Activated naive CD4-positive, alpha-beta T cell treated with Interleukin-2 at 50 U/mL for 16 hours (primary cell): ENCODE results near the gene TNFAIP2.
"Not testable (repeated sequence)": the region's sequence is repeated elsewhere in the genome, so short reads cannot be mapped to it uniquely, and the experiment has no call there.

Experiments used
- DNase-seq: peaks from one replicate; pipeline ENCODE4 v3.0.0-alpha.2; 2020

TNFAIP2 gene

DNA sequence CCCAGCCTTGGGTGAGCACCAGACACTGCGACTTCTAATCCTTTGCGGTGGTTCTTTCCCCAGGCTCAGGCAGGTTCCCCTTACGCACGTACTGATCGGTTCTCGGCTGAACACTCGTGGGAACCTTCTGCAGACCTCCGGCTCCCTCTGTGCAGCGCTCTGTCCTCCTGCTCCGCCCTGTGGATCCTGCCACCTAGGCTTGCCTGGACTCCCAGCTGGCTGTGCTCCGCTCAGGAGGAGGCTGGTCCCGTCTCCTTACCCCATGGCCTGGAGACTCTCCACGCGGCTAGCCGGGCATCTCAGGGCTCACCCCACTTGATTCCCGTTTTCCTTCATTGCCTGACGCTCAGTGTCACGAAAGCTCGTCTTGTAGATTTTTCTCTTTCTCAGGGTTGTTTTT is 34.7 kb downstream of the TNFAIP2 start:
- DNase-seq: no peak

DNA sequence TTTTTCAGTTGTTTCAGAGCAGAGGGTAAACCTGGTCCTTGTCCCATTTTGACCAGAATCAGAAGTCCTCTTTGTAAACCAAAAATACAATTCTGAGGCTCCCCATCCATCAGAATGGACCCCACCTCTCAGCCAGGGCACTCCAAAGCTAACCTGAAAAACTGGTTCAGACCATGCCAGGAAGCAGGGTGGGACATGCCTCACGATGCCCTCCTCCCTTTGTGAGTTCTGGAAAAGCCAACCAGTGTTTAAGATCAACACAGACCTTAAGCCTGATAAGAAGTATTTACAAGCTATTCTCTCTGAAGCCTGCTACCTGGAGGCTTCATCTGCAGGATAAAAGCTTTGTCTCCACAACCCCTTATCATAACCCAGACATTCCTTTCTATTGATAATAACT is 35.4 kb downstream of the TNFAIP2 start:
- no peak for DNase-seq

DNA sequence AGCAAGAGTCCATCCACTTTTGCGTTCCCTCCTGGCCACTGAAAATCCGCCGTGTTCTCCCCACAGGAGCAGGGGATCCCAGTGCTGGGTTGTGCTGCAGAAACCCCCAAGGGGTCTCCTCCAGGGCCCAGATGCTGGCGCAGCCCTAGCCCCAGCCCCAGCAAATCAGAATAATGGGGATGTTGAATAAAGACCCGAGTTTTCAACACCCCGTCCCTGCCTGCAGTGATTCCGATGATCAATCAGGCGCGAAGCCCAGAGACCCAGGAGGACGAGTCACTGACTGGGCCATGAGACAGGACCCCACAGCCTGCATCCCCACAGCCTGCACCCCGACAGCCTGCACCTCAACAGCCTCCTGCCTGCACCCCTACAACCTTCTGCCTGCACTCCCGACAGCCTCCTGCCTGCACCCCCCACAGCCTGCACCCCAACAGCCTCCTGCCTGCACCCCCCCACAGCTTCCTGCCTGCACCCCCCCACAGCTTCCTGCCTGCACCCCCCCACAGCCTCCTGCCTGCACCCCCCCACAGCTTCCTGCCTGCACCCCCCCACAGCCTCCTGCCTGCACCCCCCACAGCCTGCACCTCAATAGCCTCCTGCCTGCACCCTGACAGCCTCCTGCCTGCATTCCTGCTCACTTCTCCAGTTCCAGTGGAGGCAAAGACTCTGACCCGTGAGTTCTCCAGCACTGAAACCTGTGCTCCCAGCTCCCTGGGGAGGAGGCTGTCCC is 37.2 kb downstream of the TNFAIP2 start:
- no peak for DNase-seq

DNA sequence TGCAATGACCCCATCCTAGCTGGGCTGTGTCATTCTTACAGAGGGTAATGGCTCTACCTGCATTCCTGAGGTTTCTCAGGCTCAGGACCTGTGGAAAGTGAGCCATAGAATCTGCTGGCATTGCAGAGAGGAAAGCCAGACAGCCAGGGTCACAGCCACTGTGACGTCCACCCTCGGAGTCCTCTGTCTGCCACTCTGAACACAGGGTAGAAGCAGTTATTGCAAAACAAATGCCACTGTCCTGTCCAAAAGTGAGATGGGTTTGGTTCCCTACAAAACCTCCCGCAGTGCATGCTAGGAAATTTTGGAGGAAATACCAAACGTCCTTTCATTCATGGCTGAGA is 37.8 kb downstream of the TNFAIP2 start:
- DNase-seq: no peak

DNA sequence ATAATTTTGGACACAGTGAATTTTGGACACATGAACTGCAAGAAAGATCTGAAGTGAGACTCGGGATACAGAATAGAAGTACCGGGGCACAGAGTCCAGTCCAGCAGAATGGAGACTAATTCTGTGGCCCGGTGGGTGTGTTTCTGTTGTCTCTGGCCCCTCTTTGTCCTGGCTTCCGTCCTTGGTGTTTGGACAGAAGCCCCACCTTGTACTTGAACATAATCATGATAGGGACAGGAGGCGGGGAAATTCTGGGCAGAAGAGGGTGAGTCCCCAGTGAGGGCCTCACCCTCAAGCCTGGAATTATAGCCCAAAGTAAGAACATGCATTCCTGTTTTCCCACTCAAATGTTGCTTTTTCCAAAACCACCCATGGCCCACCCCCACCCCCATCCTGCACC is 39.9 kb downstream of the TNFAIP2 start:
- no peak for DNase-seq

DNA sequence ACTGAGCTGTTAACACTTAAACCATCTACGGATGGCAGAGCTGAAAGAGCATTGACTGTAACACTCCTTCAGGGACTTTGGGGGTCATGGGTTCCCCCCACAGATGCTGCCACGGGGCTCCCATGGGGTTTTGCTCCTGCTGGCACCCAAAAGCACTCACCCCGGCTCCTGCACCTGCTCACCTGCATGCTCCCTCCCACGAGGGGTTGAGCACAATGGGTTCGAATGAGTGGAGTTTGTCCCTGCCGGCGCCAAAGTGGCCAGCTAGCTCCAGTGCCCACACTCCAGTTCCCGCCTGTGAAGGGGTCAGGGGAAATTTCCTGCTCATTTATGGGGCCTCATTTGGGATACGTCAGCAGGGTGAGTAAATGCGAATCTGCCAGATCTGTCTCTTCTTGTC is 40.7 kb downstream of the TNFAIP2 start:
- no peak for DNase-seq

DNA sequence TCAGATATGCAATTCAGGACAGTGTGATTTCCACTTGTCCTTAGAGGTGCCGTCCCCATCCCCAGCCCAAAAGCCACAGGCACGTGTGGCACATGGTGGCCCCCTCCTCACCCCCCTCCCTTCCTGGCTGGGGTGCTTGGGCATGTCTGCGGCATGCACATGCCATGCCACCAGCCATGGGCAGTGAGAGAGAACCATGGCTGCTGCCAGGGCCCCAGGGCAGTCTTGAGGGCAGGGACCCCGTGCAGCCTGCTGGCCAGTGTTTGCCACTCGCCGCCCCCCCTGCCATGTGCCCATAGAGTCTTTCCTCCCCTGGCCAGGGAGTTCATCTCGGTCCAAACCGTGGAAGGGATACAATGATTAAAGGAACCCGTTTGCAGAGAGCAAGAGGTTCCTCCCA is 41.5 kb downstream of the TNFAIP2 start:
- no peak for DNase-seq

DNA sequence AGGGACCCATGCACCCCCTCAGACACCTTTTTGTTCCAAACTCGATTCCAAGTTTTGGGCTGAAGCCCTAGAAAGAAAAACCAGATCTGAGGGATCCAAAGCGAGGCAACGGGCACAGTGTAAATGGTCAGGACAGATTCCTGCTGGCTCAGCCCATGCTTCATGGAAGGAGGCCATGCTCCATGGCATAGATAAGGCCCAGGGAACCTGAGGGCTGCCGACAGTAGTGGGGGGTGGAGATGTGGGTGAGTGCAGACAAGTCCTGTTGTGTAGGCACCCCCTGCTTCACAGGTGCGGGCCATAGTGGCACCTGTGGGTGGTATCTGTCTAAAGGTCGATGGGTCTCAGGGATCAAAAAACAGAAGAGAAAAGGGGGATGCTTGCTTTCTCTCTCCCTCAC is 42.1 kb downstream of the TNFAIP2 start:
- no peak for DNase-seq

DNA sequence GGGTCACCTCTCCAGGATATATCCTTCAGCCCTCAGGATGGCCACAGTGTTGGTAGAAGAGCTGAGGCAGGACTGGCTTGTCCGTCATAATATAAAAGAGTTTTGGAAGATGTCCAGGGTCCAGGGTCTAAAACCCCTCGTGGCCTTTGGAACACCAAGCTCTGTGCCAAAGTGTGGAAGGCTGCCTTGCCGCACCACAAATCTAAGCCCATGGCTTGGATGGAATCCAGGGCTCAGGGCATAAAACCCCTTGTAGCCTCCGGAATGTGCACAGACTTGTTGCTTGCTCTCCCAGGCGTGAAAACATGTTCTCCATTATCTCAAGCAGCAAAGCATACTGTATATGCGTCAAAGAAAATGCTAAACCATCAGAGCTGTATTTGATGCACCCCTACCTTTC is 46.7 kb downstream of the TNFAIP2 start:
- DNase-seq: no peak

DNA sequence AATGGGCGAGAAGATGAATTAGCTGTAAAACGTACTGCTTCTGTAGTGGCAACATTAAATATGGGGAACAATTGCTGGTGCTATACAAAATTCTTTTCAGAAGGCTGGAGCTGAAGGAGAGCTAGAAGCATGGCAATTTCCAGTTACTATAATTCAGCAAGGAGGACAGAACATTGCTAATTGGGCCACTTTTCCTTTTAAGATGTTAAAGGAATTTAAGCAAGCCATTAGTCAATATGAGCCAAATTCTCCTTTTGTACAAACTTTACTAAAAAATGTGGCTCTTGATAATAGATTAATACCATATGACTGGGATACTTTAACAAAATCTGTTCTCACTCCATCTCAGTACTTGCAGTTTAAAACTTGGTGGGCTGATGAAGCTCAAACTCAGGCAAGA is 47.9 kb downstream of the TNFAIP2 start:
- DNase-seq: not testable (repeated sequence)

DNA sequence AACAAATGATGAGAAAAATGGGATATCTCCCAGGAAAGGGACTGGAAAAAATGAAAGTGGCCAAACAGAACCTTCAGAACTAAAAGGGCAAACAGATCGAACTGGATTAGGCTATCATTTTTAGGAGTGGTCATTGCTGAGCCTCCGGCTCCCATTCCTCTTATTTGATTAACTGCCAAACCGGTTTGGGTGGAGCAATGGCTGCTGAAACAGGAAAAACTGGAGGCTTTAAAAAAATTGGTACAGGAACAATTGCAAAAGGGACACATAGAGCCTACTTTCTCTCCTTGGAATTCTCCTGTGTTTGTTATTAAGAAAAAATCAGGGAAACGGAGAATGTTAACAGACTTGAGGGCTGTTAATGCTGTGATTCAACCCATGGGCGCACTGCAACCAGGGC is 49.7 kb downstream of the TNFAIP2 start:
- DNase-seq: no peak

DNA sequence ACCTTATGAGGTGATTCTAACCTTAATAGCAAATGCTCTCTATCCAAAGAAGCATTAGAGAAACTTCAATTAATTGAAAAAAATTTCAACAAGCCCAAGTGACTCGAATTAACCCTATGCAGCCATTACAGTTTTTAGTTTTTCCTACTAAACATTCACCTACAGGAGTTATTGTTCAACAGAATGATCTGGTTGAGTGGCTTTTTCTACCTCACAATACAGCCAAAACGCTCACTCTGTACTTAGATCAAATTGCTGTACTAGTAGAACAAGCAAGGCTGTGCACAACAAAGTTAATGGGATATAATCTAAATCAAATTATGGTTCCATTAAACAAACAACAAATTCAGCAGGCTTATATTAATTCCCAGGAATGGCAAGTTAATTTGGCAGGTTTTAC is 50.6 kb downstream of the TNFAIP2 start:
- not testable (repeated sequence) for DNase-seq

DNA sequence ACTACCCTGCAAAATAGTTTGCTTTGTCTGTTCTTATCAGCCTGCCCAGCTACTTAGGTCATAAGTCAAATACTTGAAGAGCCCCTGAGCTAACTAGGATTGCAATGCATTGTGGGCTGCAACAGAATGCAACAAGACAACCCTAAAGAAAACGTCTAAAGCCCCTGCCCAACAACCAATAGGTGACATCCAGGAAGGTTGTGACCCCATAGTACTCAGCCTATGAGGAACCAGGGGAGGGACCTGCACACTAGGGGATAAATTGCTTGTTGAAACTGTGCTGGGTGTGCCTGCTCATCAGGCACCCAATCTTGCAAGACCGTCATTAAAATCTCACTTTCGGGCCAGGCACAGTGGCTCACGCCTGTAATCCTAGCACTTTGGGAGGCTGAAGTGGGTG is 52.9 kb downstream of the TNFAIP2 start:
- not testable (repeated sequence) for DNase-seq

DNA sequence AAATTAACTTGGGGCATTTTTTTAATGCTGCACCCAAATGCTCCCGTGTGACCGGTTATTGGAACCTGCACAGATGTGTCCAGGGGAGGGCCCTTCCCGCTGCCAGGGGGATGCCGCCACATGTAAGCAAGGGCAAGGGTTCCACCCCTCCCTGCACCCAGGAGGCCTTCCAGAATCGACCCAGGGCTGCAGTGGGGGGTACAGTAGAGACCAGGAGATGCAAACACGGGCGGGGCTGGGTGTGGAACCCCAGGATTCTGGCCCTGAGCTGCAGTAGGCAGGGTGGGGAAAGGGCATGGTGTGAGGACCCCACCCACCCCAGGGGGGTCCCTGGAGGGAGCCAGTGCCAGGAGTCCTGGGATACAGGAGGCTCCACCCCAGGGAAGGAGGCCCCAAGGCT is 54.1 kb downstream of the TNFAIP2 start:
- no peak for DNase-seq

DNA sequence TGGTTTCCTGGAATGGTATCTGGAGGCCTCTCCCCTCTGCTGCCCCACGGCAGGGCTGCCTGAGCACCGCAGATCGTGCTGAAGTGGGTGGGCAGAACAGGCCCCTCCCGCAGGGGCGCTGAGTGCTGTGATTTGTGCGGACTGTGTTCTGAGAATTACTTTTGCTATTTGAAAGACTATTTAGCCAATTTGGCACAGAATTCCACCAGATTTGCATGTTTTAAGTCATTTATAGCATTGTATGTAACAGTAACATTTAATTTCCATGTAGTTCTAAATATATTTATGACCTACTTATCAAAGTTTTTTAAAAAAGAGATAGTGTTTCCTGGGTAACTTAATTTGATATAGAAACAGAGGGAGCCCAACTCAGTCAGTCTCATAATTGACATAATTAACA is 55.3 kb downstream of the TNFAIP2 start:
- DNase-seq: no peak

DNA sequence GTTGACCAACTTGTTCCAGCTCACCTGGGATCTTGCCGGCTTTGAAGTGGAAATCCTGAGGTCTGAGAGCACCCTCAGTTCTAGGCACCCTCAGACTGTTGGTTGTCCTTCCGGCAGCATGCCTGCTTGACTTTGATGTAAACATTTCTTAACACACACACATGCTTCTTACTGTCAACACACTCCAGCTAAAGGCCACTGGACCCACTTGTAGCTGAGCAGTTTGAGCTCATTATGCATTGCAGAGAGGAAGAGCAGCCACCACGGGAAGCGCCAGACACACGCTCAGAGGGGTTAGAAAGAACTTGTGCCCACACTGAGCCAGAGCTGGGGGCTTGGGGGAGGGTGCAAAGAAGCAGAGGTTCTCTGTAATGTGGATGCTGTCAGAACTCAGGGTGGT is 55.8 kb downstream of the TNFAIP2 start:
- no peak for DNase-seq

DNA sequence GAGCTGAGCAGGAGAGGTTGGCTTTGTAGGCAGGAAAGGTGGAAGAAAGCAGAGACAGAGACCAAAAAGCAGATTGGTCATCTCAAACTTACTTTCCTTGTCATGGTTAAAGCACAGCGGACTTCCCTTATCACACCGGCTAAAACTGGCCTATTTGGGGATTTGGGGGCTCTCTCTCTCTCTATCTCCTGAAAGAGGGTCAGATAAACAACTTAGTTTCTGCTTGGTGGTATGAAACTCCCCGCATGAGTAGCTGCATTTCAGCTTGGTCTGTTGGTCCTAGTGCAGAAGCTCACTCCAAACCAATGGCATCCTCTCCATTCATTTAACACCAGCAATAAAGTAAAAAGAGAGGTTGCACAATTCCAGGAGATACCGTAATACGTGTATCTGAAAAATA is 57.1 kb downstream of the TNFAIP2 start:
- DNase-seq: no peak

DNA sequence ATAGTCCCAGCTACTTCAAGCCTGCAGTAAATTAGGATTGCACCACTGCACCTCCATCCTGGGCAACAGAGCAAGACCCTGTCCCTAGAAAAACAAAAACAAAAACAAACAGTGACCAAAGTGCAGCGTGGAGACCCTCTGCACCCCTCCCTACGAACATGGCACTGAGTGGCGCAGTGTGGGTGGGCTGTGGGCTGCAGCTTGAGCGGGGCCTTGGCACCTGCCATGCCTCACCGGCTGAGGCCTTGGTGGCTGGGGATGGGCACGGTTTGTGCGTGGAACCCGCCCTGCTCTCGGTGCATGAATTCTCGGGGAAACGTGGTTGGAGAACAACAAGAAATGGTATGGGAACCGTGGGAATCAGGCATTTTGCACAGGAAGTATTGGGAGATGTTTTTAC is 60.8 kb downstream of the TNFAIP2 start:
- DNase-seq: no peak

DNA sequence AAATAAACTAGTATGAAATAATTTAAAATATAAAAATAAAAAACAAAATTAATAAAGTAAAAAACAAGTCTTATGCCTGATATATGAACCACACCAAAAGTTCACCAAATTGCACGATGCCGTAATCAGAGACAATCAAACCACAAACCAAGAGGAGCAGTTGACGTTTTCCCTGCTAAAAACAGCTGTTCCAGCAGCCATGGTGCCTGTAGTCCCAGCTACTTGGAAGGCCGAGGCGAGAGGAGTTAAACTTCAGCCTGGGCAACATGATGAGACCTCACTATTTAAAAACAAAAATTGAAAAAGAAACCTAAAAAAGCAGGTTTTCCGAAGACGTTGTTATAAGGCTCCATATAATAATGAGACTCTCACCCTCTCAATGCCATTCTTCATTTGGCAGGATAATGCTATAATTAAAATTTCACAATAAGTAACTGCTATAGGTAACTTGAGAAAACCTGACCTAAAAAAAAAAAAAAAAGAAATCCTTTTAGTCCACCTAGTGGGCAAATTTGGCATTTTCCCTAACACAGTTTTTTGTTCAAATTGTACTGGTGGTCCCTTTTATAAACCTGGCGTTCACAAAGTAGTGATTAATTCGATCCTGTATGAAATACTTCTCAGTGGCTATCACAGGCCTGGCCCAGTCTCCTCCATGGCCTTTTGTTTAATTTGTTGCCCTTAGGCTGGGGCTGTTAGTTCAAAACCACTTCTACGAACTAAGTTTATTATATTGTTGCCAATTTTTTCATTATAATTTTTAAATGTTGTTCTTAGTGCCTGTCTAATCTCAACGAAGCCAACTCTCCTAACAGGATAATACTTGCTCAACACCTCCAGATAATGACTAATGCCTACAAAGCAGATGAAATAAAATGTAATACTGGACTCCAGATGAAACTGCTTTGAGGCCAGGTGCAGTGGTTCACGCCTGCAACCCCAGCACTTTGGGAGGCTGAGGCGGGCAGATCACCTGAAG is 62.1 kb downstream of the TNFAIP2 start:
- no peak for DNase-seq

DNA sequence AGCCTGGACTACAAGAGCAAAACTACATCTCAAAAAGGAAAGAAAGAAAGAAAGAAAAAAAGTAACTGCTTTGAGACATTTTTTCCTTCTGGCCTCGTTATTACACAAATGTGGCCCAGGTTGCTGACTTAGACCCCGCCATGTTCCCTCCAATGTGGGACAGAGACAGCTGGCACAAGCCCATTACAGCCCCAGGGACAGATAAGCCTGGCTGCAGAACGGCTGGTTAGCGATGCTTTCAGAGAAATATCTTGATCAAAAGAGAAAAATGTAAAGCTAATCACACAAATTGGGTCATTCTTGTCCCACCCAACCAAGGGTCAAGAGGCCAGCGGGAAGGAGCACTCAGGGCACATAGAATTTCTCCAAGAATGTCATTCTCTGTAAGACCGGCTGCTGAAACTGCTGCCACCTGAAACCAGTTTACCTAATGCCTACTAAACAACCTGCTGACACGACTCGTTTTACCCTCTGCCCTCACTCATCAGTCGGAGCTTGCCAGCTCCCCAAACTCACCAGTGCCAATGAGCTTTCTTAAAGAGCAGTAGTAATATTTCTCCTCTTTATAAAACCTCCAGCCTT is 63.1 kb downstream of the TNFAIP2 start:
- DNase-seq: no peak
